Astrocyte (in vitro differentiated cells and primary cell): ENCODE measurements around the gene PIM1. TPM values are rescaled to one million over a fixed set of nuclear protein-coding genes. Genes with fewer than 3 reads are reported as not detected.

Source experiments
- DNase-seq: peaks from one replicate; pipeline ENCODE4 v3.0.0-alpha.2; 2010; ENCODE audit warnings: low read depth
- FAIRE-seq: peaks from 2 replicates; lab custom pipeline; 2011; peaks lifted over from hg19 to GRCh38; lab: Jason Lieb, UNC
- H2AFZ ChIP-seq: 2 replicates; pipeline ENCODE4 v1.6.0; 2012; ENCODE audit warnings: low read depth, low read length, inconsistent platforms
- H3K27ac ChIP-seq: 2 replicates; pipeline ENCODE4 v1.5.1; 2011; ENCODE audit warnings: low read depth, low read length, inconsistent platforms
- H3K27me3 ChIP-seq: 2 replicates; pipeline ENCODE4 v1.6.0; 2011; ENCODE audit warnings: low read length, inconsistent platforms; ENCODE audit not compliant: insufficient read depth
- H3K36me3 ChIP-seq: 2 replicates; pipeline ENCODE4 v1.5.1; 2011; ENCODE audit warnings: low read length, inconsistent platforms; ENCODE audit not compliant: insufficient read depth
- H3K4me1 ChIP-seq: 2 replicates; pipeline ENCODE4 v1.5.1; 2011; ENCODE audit warnings: low read length, inconsistent platforms; ENCODE audit not compliant: insufficient read depth
- H3K4me2 ChIP-seq: 2 replicates; pipeline ENCODE4 v1.6.0; 2012; ENCODE audit warnings: low read length, inconsistent platforms
- H3K4me3 ChIP-seq: 2 replicates; pipeline ENCODE4 v1.5.1; 2011; ENCODE audit warnings: low read depth, mild to moderate bottlenecking, low read length, inconsistent platforms; ENCODE audit not compliant: insufficient read depth
- H3K79me2 ChIP-seq: 2 replicates; pipeline ENCODE4 v1.6.0; 2012; ENCODE audit warnings: mild to moderate bottlenecking, low read length, inconsistent platforms; ENCODE audit not compliant: insufficient read depth
- H3K9ac ChIP-seq: 2 replicates; pipeline ENCODE4 v1.6.0; 2012; ENCODE audit warnings: mild to moderate bottlenecking, low read length, inconsistent platforms
- H3K9me3 ChIP-seq: 2 replicates; pipeline ENCODE4 v1.5.1; 2012; ENCODE audit warnings: low read depth, mild to moderate bottlenecking, low read length, inconsistent platforms; ENCODE audit not compliant: insufficient read depth
- H4K20me1 ChIP-seq: 2 replicates; pipeline ENCODE4 v1.6.0; 2012; ENCODE audit warnings: low read length, inconsistent platforms; ENCODE audit not compliant: insufficient read depth
- H3K27ac Mint-ChIP-seq: one replicate; pipeline ENCODE4 v1.8.0; 2021; ENCODE audit warnings: mild to moderate bottlenecking, mixed read lengths; ENCODE audit not compliant: unreplicated experiment
- H3K27me3 Mint-ChIP-seq: one replicate; pipeline ENCODE4 v1.8.0; 2021; ENCODE audit warnings: low read depth, mixed read lengths; ENCODE audit not compliant: unreplicated experiment
- H3K36me3 Mint-ChIP-seq: one replicate; pipeline ENCODE4 v1.8.0; 2021; ENCODE audit warnings: low read depth, mixed read lengths; ENCODE audit not compliant: unreplicated experiment
- H3K4me1 Mint-ChIP-seq: one replicate; pipeline ENCODE4 v1.8.0; 2021; ENCODE audit warnings: low read depth, mixed read lengths; ENCODE audit not compliant: unreplicated experiment
- H3K4me3 Mint-ChIP-seq: one replicate; pipeline ENCODE4 v1.8.0; 2021; ENCODE audit warnings: mild to moderate bottlenecking, moderate library complexity, mixed read lengths; ENCODE audit not compliant: unreplicated experiment
- H3K9me3 Mint-ChIP-seq: one replicate; pipeline ENCODE4 v1.8.0; 2021; ENCODE audit warnings: mild to moderate bottlenecking, mixed read lengths; ENCODE audit not compliant: unreplicated experiment
- EZH2 ChIP-seq: IDR thresholded peaks from 2 replicates; pipeline ENCODE4 v1.6.1; 2012; ENCODE audit warnings: mild to moderate bottlenecking, low read length, inconsistent platforms; ENCODE audit not compliant: insufficient read depth
- total RNA-seq: library from RNA; stranded (reverse); gene quantifications from 2 replicates; pipeline ENCODE4 v1.2.1, GENCODE V29; 2021
- TF ChIP-seq, protein P1 (sequence below): IDR thresholded peaks from 2 replicates; pipeline ENCODE4 v1.5.1; 2011; ENCODE audit warnings: low read depth, mild to moderate bottlenecking, inconsistent platforms, low read length, moderate library complexity; ENCODE audit not compliant: insufficient read depth

The PIM1 gene
- total RNA-seq, 1 donor from 2014 or later = 32.1 TPM

- H3K4me2 ChIP-seq = no peak overlapping the region
- no peak for FAIRE-seq
- no peak overlapping the region for H3K27ac ChIP-seq
- H3K9me3 Mint-ChIP-seq = no peaks in the 10 kb centered on the region
- H3K4me1 Mint-ChIP-seq = peaks cover 15% of the 10 kb centered on the region
- peak; percentile 40 for DNase-seq
- TF ChIP-seq, protein P1, sequence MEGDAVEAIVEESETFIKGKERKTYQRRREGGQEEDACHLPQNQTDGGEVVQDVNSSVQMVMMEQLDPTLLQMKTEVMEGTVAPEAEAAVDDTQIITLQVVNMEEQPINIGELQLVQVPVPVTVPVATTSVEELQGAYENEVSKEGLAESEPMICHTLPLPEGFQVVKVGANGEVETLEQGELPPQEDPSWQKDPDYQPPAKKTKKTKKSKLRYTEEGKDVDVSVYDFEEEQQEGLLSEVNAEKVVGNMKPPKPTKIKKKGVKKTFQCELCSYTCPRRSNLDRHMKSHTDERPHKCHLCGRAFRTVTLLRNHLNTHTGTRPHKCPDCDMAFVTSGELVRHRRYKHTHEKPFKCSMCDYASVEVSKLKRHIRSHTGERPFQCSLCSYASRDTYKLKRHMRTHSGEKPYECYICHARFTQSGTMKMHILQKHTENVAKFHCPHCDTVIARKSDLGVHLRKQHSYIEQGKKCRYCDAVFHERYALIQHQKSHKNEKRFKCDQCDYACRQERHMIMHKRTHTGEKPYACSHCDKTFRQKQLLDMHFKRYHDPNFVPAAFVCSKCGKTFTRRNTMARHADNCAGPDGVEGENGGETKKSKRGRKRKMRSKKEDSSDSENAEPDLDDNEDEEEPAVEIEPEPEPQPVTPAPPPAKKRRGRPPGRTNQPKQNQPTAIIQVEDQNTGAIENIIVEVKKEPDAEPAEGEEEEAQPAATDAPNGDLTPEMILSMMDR = peak; percentile 76
- no peak for TF ChIP-seq EZH2
- H3K4me3 Mint-ChIP-seq = no peak overlapping the region
- no peaks in the 10 kb centered on the region for H3K79me2 ChIP-seq
- no peak overlapping the region for H3K9ac ChIP-seq
- no peak overlapping the region for H2AFZ ChIP-seq
- H3K4me1 ChIP-seq = no peaks in the 10 kb centered on the region
- no peak overlapping the region for H3K27ac Mint-ChIP-seq
- H3K36me3 ChIP-seq = no peaks in the 10 kb centered on the region
- no peaks in the 10 kb centered on the region for H3K27me3 Mint-ChIP-seq
- no peak overlapping the region for H3K4me3 ChIP-seq
- peaks cover 3% of the 10 kb centered on the region for H3K27me3 ChIP-seq
- H3K36me3 Mint-ChIP-seq = no peaks in the 10 kb centered on the region
- H3K9me3 ChIP-seq = no peaks in the 10 kb centered on the region
- no peaks in the 10 kb centered on the region for H4K20me1 ChIP-seq
These were observed 38.0 kb downstream of the PIM1 start for GRCh38 chr6:37207903-37208456.

GRCh38 chr6:37208793-37209192, 38.8 kb downstream of the PIM1 start:
- Histone ChIP-seq H3K9me3 (no peaks in the 10 kb centered on the region), H3K79me2 (no peaks in the 10 kb centered on the region), H3K4me1 (no peaks in the 10 kb centered on the region), H3K4me3 (no peak overlapping the region), H3K9ac (no peak overlapping the region), H4K20me1 (no peaks in the 10 kb centered on the region), H3K36me3 (no peaks in the 10 kb centered on the region), H3K4me2 (no peak overlapping the region), H3K27ac (no peak overlapping the region), H3K27me3 (peaks cover 3% of the 10 kb centered on the region), H2AFZ (no peak overlapping the region)
- H3K36me3 Mint-ChIP-seq = no peaks in the 10 kb centered on the region
- no peaks in the 10 kb centered on the region for H3K9me3 Mint-ChIP-seq
- TF ChIP-seq, protein P1 = no peak
- TF ChIP-seq EZH2 = no peak
- H3K27ac Mint-ChIP-seq = no peak overlapping the region
- no peaks in the 10 kb centered on the region for H3K27me3 Mint-ChIP-seq
- peaks cover 15% of the 10 kb centered on the region for H3K4me1 Mint-ChIP-seq
- FAIRE-seq = no peak
- no peak for DNase-seq
- no peak overlapping the region for H3K4me3 Mint-ChIP-seq

DNA sequence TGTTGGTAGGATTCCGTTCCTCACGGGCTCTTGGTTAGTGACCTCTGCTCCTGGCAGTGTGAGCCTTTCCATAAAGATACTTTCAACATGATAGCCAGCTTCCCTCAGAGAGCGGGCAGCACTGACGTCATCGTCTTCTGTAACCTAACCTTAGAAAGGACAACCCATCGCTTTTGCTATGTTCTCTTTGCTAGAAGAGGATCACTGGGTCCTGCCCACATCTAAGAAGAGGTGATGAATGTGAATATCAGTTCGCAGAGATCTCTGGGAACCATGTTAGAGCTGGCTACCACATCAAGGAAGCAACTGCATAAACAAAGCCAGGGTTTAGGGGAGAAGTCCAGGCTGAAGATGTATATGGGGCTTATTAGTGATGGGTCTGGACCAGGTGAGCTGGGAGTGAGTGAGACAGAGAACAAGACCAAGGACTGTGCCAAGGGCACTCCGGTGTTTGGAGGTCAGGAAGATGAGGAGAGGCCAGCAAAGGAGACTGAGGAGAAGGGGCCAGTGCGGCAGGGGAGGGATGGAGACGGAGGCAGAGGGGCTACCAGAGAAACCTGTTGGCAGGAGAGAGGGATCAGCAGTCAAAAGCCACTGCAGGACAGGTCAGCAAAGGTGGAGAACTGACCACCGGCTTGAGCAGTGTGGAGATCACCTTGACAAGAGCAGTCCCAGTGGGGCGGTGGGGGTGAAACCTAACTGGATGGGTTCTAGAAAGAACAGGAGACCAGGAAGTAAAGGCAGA, 39.7 kb downstream of the PIM1 start:
- no peak for FAIRE-seq
- Histone ChIP-seq H3K9ac (no peak overlapping the region), H2AFZ (no peak overlapping the region), H4K20me1 (no peaks in the 10 kb centered on the region), H3K27ac (no peak overlapping the region), H3K9me3 (no peaks in the 10 kb centered on the region), H3K4me2 (no peak overlapping the region), H3K4me1 (no peaks in the 10 kb centered on the region), H3K27me3 (peaks cover 3% of the 10 kb centered on the region), H3K79me2 (no peaks in the 10 kb centered on the region), H3K36me3 (no peaks in the 10 kb centered on the region), H3K4me3 (no peak overlapping the region)
- no peak for DNase-seq
- Mint-ChIP-seq H3K9me3 (no peaks in the 10 kb centered on the region), H3K4me3 (no peak overlapping the region), H3K27ac (no peak overlapping the region), H3K4me1 (peaks cover 15% of the 10 kb centered on the region), H3K27me3 (no peaks in the 10 kb centered on the region), H3K36me3 (no peaks in the 10 kb centered on the region)
- TF ChIP-seq, protein P1 = no peak
- no peak for TF ChIP-seq EZH2
